Measurements from ENCODE around the gene LRRK1. TPM values are rescaled to one million over a fixed set of nuclear protein-coding genes. Genes with fewer than 3 reads are reported as not detected.

The LRRK1 gene
- total and polyA plus RNA-seq, 2 of the 13 experiments (the other 11 are each of a cell fraction or from before 2014, with no cell fraction given), result 0.13 to 1.2 TPM

- POLR2A ChIA-PET, result no interaction called here
- TF ChIP-seq HMGA1 (CRISPR knock-in tag; conservative IDR thresholded peaks at IDR 0.05), result no peak
- no peak for TF ChIP-seq NKX3-1 (CRISPR knock-in tag; IDR thresholded peaks at IDR 0.05)
- no peak for TF ChIP-seq ZGPAT (CRISPR knock-in tag; IDR thresholded peaks at IDR 0.05)
- TF ChIP-seq POLR2G (IDR thresholded peaks at IDR 0.05; ENCODE audit: low read depth, low read length), result no peak
- no peak for TF ChIP-seq CEBPG (CRISPR knock-in tag; IDR thresholded peaks at IDR 0.05)
- TF ChIP-seq FUBP1 (CRISPR knock-in tag; IDR thresholded peaks at IDR 0.05; ENCODE audit: borderline replicate concordance), result no peak
- no peak for TF ChIP-seq PHF8 (CRISPR knock-in tag; IDR thresholded peaks at IDR 0.05)
- no peak for TF ChIP-seq PHF21A (CRISPR knock-in tag; IDR thresholded peaks at IDR 0.05)
- TF ChIP-seq ARID5B (CRISPR knock-in tag; IDR thresholded peaks at IDR 0.05), result no peak
- TF ChIP-seq ZBTB10 (CRISPR knock-in tag; IDR thresholded peaks at IDR 0.05; ENCODE audit: borderline replicate concordance), result no peak
Observed at GRCh38 chr15:100900795-100901169, 18.4 kb upstream of the LRRK1 start.

More at GRCh38 chr15:100900795-100901169, 18.4 kb upstream of the LRRK1 start:
- Histone ChIP-seq H2AFZ (ENCODE audit: low read length) (no peak overlapping the region), H3K27ac (ENCODE audit: extremely low read length, insufficient read depth, low read length) (no peak overlapping the region), H3K36me3 (replicated peaks in 1 of 2; ENCODE audit: control insufficient read depth in 1 of 2, insufficient read depth in 2 of 2, low read length in 2 of 2) (no peaks in the 10 kb centered on the region), H3K4me3 (replicated peaks in 1 of 3; ENCODE audit: insufficient read depth in 1 of 3, low read depth in 2 of 3, low read length in 3 of 3) (no peak overlapping the region), H3K4me1 (ENCODE audit: insufficient read depth, low read length) (peaks cover 11% of the 10 kb centered on the region), H3K4me2 (ENCODE audit: low read depth, low read length) (no peak overlapping the region), H3K9me3 (ENCODE audit: low read length) (no peaks in the 10 kb centered on the region), H3K79me2 (ENCODE audit: insufficient read depth, low read length) (no peaks in the 10 kb centered on the region), H4K20me1 (ENCODE audit: insufficient read depth, low read length) (no peaks in the 10 kb centered on the region), H3K27me3 (ENCODE audit: control insufficient read depth in 1 of 2, insufficient read depth in 2 of 2, low read length in 2 of 2) (peaks cover 4 to 86% of the 10 kb centered on the region in 2 experiments; a peak in 4 of 5 replicates), H3K9ac (ENCODE audit: insufficient read depth, low read depth, low read length) (no peak overlapping the region)
- no peak for ATAC-seq
- in situ Hi-C loops (cut with HindIII; ENCODE audit: extremely low pct_ligation_motif_present, low pct_unique_long_range_greater_than_20kb), result loop anchor here (25.0 kb wide), 1 partner anchor 362 kb away; the partner anchor contains the start of gene CHSY1
- no peak for FAIRE-seq
- intact Hi-C loops (cut with micrococcal nuclease; ENCODE audit: unreplicated experiment), result no loop called here
- no TSS peak for BruUV-seq (replicated peaks)
- 24% methylated on average over 5 of the region's 9 CpGs for WGBS (ENCODE audit: low lambda C conversion rate)
- CTCF ChIA-PET (ENCODE audit: low intra/inter-chr PET ratio, low total read pairs), result no interaction called here
- no peak for DNase-seq (ENCODE audit: low spot score)
